Measurements from ENCODE around the gene RPGR.

The RPGR gene

DNA sequence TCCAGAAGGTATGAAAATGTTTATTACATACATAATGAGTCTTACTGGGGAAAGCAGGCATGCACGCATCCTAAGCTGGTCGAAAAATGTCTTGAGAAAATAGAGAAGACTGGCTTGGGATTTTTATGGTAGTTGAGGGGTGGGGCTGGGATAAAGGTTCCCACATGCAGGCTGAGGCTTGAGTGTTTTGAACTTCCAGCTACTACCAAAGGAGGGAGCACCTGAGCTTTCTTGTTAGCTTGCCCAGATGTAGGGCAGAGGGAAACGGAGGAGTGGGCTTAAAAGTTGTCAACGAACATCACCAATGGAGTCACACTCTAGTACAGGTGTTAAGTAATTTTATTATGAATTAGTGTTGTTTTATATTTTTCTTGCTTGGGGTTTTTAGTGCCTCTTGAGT lies 67.1 kb downstream of the RPGR start:
- Histone ChIP-seq H3K4me3 (ENCODE audit: low read length) (no peak overlapping the region), H3K27me3 (ENCODE audit: insufficient read depth, low read length) (no peaks in the 10 kb centered on the region), H3K36me3 (ENCODE audit: insufficient read depth, low read length) (no peaks in the 10 kb centered on the region), H3K9me3 (ENCODE audit: insufficient read depth, low read depth, low read length) (no peaks in the 10 kb centered on the region), H3K9ac (ENCODE audit: low read depth, low read length) (no peak overlapping the region), H3K4me1 (ENCODE audit: insufficient read depth, low read length) (no peaks in the 10 kb centered on the region), H3K27ac (ENCODE audit: low read depth, low read length) (no peak overlapping the region)
- 28% methylated on average over 4 of the region's 4 CpGs for WGBS

DNA sequence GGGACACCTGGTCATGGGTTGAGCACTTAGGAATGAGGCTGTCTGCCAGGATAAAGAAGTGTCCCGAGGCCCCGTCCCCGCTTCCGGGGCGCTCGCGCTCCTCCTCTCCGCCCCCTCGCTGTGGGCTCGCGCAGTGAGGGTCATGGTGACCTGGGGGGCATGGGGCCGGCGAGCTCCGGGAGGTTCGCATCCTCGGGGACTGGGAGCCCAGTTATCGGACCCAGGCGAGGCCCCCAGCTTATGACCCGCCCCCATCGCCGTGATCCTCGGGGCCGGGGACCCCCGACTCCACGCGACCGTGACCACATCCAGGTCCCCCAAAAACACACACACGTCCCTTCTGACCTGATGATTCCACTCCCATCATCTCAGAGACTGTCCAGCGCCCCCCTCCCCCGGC lies 71.3 kb downstream of the RPGR start:
- H3K27me3 ChIP-seq (ENCODE audit: insufficient read depth, low read length) = no peaks in the 10 kb centered on the region
- WGBS = 95% methylated on average over 30 of the region's 30 CpGs
- H3K9me3 ChIP-seq (ENCODE audit: insufficient read depth, low read depth, low read length) = no peaks in the 10 kb centered on the region
- no peaks in the 10 kb centered on the region for H3K4me1 ChIP-seq (ENCODE audit: insufficient read depth, low read length)
- H3K27ac ChIP-seq (ENCODE audit: low read depth, low read length) = no peak overlapping the region
- no peak overlapping the region for H3K4me3 ChIP-seq (ENCODE audit: low read length)
- no peak overlapping the region for H3K9ac ChIP-seq (ENCODE audit: low read depth, low read length)
- H3K36me3 ChIP-seq (ENCODE audit: insufficient read depth, low read length) = no peaks in the 10 kb centered on the region

DNA sequence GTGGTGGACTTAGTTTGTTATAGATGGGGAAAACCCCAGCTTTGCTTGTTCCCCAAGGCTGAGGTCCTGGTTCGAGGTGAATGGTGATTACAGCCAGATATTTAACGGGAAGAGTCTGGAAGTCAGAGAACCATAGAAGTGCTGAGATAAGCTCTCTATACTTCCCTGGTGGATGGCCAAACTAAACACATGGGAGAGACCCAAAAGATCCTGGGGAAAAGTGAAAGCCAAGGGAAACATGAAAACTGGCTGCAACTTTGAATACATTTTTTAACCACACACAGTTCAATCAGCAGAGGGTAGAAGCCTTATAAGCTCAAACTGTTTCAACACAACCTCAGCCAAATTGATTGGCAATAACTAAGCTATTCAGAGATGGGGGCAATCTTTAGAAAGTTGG lies 77.3 kb downstream of the RPGR start:
- Histone ChIP-seq H3K27me3 (ENCODE audit: insufficient read depth, low read length) (no peaks in the 10 kb centered on the region), H3K4me1 (ENCODE audit: insufficient read depth, low read length) (no peaks in the 10 kb centered on the region), H3K9ac (ENCODE audit: low read depth, low read length) (no peak overlapping the region), H3K9me3 (ENCODE audit: insufficient read depth, low read depth, low read length) (no peaks in the 10 kb centered on the region), H3K4me3 (ENCODE audit: low read length) (no peak overlapping the region), H3K27ac (ENCODE audit: low read depth, low read length) (no peak overlapping the region), H3K36me3 (ENCODE audit: insufficient read depth, low read length) (no peaks in the 10 kb centered on the region)
- 91% methylated on average over 2 of the region's 2 CpGs for WGBS

DNA sequence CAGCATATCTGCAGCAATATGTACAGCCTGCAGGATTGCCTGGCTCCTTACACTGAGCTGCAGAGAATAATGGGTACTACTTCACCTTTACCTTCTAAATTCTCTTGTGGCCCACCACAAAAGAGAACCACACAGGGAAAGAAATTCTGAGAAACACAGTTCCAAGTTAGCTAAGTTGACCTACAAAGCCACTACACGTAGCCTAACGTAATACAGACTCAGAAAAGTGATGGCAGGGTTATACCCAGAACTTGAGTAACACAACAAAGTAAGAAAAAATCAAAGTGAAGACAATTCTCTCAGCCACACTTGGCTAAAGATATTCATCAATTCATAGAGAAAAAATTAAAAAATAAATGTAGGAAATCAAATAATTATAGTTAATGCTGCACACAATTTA lies 80.3 kb downstream of the RPGR start:
- WGBS = 87% methylated on average over 2 of the region's 2 CpGs
- no peaks in the 10 kb centered on the region for H3K36me3 ChIP-seq (ENCODE audit: insufficient read depth, low read length)
- no peaks in the 10 kb centered on the region for H3K9me3 ChIP-seq (ENCODE audit: insufficient read depth, low read depth, low read length)
- no peak overlapping the region for H3K27ac ChIP-seq (ENCODE audit: low read depth, low read length)
- no peaks in the 10 kb centered on the region for H3K27me3 ChIP-seq (ENCODE audit: insufficient read depth, low read length)
- no peak overlapping the region for H3K9ac ChIP-seq (ENCODE audit: low read depth, low read length)
- H3K4me3 ChIP-seq (ENCODE audit: low read length) = no peak overlapping the region
- no peaks in the 10 kb centered on the region for H3K4me1 ChIP-seq (ENCODE audit: insufficient read depth, low read length)

DNA sequence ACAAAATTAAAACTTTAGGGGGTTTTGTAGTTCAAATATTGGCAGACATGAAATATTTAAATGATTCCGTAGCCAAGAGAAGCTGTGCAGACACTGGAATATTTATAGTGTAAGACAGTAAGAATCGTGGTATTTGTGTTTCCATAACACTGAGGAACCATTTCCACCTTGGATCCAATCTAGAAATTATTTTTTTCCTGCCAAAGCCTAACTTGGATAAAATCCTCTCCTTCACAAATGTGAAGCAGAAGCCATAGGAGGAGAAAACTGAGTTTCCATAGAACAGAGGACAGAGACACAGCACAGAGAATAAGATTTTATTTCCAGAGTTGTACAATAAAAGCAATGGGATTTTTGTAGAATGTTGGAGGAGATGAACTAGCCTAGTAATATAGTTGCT lies 86.8 kb downstream of the RPGR start:
- 86% methylated on average over 1 of the region's 2 CpGs for WGBS
- Histone ChIP-seq H3K9ac (ENCODE audit: low read depth, low read length) (no peak overlapping the region), H3K4me3 (ENCODE audit: low read length) (no peak overlapping the region), H3K4me1 (ENCODE audit: insufficient read depth, low read length) (no peaks in the 10 kb centered on the region), H3K36me3 (ENCODE audit: insufficient read depth, low read length) (no peaks in the 10 kb centered on the region), H3K9me3 (ENCODE audit: insufficient read depth, low read depth, low read length) (no peaks in the 10 kb centered on the region), H3K27me3 (ENCODE audit: insufficient read depth, low read length) (no peaks in the 10 kb centered on the region), H3K27ac (ENCODE audit: low read depth, low read length) (no peak overlapping the region)

DNA sequence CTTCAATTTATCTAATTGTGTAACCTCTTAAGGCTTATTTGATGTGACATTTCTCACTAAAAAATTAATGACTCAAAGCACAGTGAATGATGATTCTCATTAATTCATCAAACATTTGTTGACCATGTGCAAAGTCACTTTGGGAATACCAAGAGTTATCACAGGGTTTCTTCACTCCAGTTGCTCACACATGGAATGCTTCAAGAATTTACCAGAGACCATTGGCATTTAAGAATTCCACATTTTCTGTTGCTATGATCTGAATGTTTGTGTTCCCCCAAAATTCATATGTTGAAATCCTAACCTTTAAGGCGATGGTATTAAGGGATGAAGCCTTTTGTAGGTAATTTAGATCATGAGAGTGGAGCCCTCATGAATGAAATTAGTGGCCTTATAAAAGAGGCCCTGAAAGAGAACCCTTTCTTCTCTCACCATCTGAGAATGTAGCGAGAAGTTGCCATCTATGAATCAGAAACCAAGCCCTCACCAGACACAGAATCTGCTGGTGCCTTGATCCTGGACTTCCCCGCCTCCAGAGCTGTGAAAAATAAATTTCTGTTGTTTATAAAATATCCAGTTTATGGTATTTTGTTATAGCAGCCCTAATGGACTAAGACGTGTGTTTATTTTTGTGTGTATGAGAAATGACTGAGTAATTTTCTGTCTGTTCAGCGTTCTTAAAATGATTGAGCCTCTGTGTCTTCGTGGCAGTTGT lies 90.3 kb downstream of the RPGR start:
- Histone ChIP-seq H3K27me3 (ENCODE audit: insufficient read depth, low read length) (no peaks in the 10 kb centered on the region), H3K36me3 (ENCODE audit: insufficient read depth, low read length) (no peaks in the 10 kb centered on the region), H3K4me1 (ENCODE audit: insufficient read depth, low read length) (peaks cover 4% of the 10 kb centered on the region; the same call in 1 of the 2 replicates), H3K9me3 (ENCODE audit: insufficient read depth, low read depth, low read length) (no peaks in the 10 kb centered on the region), H3K4me3 (ENCODE audit: low read length) (no peak overlapping the region), H3K9ac (ENCODE audit: low read depth, low read length) (no peak overlapping the region), H3K27ac (ENCODE audit: low read depth, low read length) (no peak overlapping the region)
- WGBS = 95% methylated on average over 4 of the region's 6 CpGs

DNA sequence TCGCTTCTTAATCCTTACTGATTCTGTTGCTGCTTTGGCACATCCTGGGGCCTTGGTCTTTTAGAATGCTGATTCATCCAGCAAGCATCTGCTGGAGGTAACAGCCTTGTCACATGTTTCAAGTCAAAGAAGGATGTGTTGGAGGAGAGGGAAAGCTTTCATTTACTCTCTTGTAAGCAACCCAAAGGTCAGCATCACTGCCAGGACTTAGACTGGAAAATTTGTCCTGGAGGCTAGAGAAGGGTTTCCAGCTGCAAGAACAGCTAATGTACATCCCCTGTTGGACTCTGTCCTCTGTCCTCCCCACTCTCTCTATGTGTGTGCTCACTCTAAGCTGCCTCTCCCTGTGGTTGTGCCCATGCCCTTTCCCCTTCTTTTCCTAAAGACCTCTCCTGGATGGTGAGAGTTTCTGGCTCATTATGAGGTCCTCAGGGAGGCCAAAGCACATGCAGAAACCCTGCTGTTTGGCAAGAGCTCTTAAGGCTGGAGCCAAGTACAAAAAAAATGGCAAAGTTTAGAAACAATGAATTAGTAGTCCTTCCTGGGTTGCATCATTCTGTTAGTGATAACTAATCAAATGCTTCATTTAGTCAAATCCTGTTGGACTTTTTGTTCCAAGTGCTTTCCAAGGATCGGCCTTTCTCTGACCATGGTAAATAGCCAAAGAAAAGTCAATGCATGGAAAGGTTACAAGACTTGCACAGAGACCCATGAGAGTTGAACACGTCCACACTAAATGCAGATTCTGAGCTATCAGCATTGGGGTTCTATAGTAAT lies 93.2 kb downstream of the RPGR start:
- Histone ChIP-seq H3K4me1 (ENCODE audit: insufficient read depth, low read length) (peaks cover 4% of the 10 kb centered on the region; the same call in 1 of the 2 replicates), H3K36me3 (ENCODE audit: insufficient read depth, low read length) (no peaks in the 10 kb centered on the region), H3K27me3 (ENCODE audit: insufficient read depth, low read length) (no peaks in the 10 kb centered on the region), H3K4me3 (ENCODE audit: low read length) (no peak overlapping the region), H3K9me3 (ENCODE audit: insufficient read depth, low read depth, low read length) (no peaks in the 10 kb centered on the region), H3K9ac (ENCODE audit: low read depth, low read length) (no peak overlapping the region), H3K27ac (ENCODE audit: low read depth, low read length) (no peak overlapping the region)
- WGBS = 87% methylated on average over 3 of the region's 3 CpGs

DNA sequence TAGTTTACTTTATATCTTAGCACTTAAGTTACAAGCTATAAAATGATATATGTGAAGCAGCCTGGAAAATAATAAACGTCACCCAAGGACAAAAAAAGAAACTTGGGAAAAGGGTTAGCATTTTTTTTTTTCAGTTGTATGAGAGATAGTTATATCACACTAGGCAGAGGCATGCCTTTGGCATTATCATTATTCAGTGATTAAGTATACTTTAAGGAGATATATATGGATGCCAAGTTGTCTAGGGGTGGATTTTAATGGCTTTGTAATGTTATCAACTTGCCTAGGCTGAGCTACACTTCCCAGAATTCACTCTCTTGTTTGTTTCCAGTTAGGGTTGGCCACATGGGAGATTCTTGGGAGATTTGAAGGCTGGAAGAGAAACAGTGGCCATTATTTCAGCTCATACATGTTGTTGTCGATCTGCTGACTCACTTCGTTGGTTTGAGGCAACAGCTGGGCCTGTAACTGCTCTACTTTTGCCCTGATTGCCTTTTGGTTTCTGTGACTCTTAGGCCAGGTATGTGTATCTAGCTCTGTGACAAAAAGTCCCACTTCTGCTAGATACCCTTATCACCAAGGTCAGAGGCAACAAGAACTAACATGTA lies 95.1 kb downstream of the RPGR start:
- Histone ChIP-seq H3K4me3 (ENCODE audit: low read length) (no peak overlapping the region), H3K36me3 (ENCODE audit: insufficient read depth, low read length) (no peaks in the 10 kb centered on the region), H3K27me3 (ENCODE audit: insufficient read depth, low read length) (no peaks in the 10 kb centered on the region), H3K9me3 (ENCODE audit: insufficient read depth, low read depth, low read length) (no peaks in the 10 kb centered on the region), H3K9ac (ENCODE audit: low read depth, low read length) (no peak overlapping the region), H3K27ac (ENCODE audit: low read depth, low read length) (no peak overlapping the region), H3K4me1 (ENCODE audit: insufficient read depth, low read length) (peaks cover 4% of the 10 kb centered on the region; the same call in 1 of the 2 replicates)
- WGBS = 96% methylated on average over 3 of the region's 3 CpGs

DNA sequence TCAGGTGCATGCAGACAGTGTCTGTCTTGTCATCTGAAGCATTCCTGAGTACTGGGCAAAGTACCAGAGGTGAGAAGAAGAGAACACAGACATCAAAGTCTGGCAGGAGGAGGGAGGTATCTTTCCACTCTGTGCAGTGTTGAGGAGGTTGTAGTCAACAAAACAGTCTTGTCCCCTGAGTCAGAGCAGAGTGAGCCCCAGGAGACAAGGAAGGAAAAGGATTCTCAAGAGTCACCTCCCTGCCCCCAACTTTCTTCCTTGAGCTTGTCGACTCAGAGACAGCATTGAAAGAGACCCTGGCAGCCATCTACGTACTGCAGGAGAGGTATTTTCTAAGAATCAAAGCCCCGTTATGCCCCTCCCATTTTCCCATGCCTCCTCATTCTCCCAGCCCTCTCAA lies 102.2 kb downstream of the RPGR start:
- Histone ChIP-seq H3K27ac (ENCODE audit: low read depth, low read length) (no peak overlapping the region), H3K27me3 (ENCODE audit: insufficient read depth, low read length) (peaks cover 27% of the 10 kb centered on the region), H3K4me1 (ENCODE audit: insufficient read depth, low read length) (no peaks in the 10 kb centered on the region; the same call in 1 of the 2 replicates), H3K9ac (ENCODE audit: low read depth, low read length) (no peak overlapping the region), H3K36me3 (ENCODE audit: insufficient read depth, low read length) (no peaks in the 10 kb centered on the region), H3K9me3 (ENCODE audit: insufficient read depth, low read depth, low read length) (no peaks in the 10 kb centered on the region), H3K4me3 (ENCODE audit: low read length) (no peak overlapping the region)
- 25% methylated on average over 3 of the region's 3 CpGs for WGBS

DNA sequence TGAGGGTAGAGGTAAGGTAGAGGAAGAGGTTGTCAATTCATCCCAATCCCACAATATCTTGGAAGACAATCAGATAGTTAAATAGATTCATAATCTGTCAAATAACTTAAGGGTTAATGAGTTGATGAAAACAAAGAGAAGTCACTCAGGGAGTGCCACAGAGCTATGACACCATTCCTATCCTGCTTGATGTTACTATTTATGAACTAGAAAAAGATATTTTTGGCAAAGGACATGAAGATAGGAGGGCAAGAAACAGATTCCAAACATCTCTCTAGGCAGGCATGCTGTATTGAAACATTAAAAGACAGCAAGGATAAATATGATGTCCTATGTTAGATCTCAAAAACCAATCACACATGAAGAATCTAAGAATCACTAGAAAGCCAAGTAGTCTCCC lies 103.1 kb downstream of the RPGR start:
- peaks cover 5% of the 10 kb centered on the region; the same call in 1 of the 2 replicates for H3K4me1 ChIP-seq (ENCODE audit: insufficient read depth, low read length)
- H3K9me3 ChIP-seq (ENCODE audit: insufficient read depth, low read depth, low read length) = no peaks in the 10 kb centered on the region
- H3K27me3 ChIP-seq (ENCODE audit: insufficient read depth, low read length) = peaks cover 36% of the 10 kb centered on the region
- no peak overlapping the region for H3K4me3 ChIP-seq (ENCODE audit: low read length)
- H3K9ac ChIP-seq (ENCODE audit: low read depth, low read length) = no peak overlapping the region
- no peaks in the 10 kb centered on the region for H3K36me3 ChIP-seq (ENCODE audit: insufficient read depth, low read length)
- no peak overlapping the region for H3K27ac ChIP-seq (ENCODE audit: low read depth, low read length)

DNA sequence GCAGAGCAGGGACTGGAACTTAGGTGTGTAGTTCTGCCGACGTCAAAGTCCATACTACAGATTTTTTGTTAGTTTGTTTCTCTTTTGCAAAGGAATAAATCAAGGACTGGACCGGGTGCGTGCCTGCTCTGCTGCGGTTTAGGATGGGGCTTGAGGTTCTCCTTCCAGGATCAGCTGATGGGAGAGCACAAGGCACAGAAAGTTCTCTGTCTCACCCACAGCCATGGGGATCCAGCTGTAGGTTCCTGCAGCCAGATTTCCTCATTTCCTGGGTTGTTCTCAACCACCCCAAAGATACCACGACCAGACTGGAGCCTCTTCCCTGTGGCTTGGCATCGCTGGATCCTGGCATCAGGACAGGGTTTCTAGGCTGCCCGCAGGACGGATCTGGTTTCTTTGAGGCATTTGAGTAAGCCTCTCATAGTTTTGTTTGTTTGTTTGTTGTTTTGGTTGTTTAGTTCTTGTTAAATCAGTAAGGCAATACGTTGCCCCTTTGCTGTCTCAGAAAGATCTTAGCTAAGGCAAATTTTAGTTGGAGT lies 105.8 kb downstream of the RPGR start:
- Histone ChIP-seq H3K4me1 (ENCODE audit: insufficient read depth, low read length) (peaks cover 7% of the 10 kb centered on the region; the same call in 1 of the 2 replicates), H3K9ac (ENCODE audit: low read depth, low read length) (no peak overlapping the region), H3K36me3 (ENCODE audit: insufficient read depth, low read length) (no peaks in the 10 kb centered on the region), H3K27ac (ENCODE audit: low read depth, low read length) (no peak overlapping the region), H3K27me3 (ENCODE audit: insufficient read depth, low read length) (peaks cover 44% of the 10 kb centered on the region), H3K4me3 (ENCODE audit: low read length) (peak overlapping the region; percentile 65), H3K9me3 (ENCODE audit: insufficient read depth, low read depth, low read length) (no peaks in the 10 kb centered on the region)
- 89% methylated on average over 8 of the region's 10 CpGs for WGBS

Data from HUES64 (cell line).